Activated T-cell treated with anti-CD3 and anti-CD28 coated beads, Interleukin-2, amount 50 U/mL, for 4 hours (primary cell): ENCODE data around the gene CIAPIN1. TPM values are rescaled to one million over a fixed set of nuclear protein-coding genes. Genes with fewer than 3 reads are reported as not detected.
"Not testable (repeated sequence)": the region's sequence is repeated elsewhere in the genome, so short reads cannot be mapped to it uniquely, and the experiment has no call there.

ENCODE experiments used
- ATAC-seq, 2 donors: fragments of 200-7000 bp; cut with Tn5 transposase; one replicate each; pipeline ENCODE4 v1.10.0; 2021
- DNase-seq: peaks from one replicate; pipeline ENCODE4 v3.0.0-alpha.2; 2020
- H3K27me3 Mint-ChIP-seq: one replicate; pipeline ENCODE4 v1.8.0; 2021; ENCODE audit warnings: low read depth, mixed read lengths
- H3K36me3 Mint-ChIP-seq: one replicate; pipeline ENCODE4 v1.8.0; 2022; ENCODE audit warnings: mixed read lengths; ENCODE audit not compliant: insufficient read depth
- H3K4me1 Mint-ChIP-seq: one replicate; pipeline ENCODE4 v1.8.0; 2021; ENCODE audit warnings: low read depth, mixed read lengths
- H3K4me3 Mint-ChIP-seq: one replicate; pipeline ENCODE4 v1.8.0; 2021; ENCODE audit warnings: mild to moderate bottlenecking, moderate library complexity, mixed read lengths
- H3K9me3 Mint-ChIP-seq: one replicate; pipeline ENCODE4 v1.8.0; 2021; ENCODE audit warnings: mixed read lengths
- total RNA-seq, 3 donors: library from RNA; stranded (reverse); gene quantifications; one replicate each; pipeline ENCODE4 v1.2.1, GENCODE V29; 2021

CIAPIN1 gene
- total RNA-seq, 3 donors from 2014 or later, result 75.9 to 100 (median 92.2) TPM

DNA sequence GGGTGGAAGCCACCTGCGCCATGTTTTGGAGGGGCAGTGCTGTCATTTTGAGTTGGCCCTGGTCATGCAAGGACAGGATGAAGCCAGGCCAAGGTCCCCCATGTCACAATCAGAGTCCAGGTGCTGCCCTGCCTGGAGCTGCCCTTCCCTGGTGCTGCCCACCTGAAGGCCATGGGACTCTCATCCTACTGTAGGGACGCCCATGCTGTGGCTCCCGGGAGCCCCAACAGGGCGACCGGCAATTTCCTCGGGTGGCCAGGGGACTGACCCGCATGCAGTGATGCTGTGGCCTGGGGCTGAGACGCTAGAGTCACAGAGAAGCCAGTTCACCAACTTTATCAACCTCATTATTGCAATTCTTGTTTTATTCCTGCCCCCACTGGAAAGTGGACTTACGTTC, 34.6 kb downstream of the CIAPIN1 start:
- H3K9me3 Mint-ChIP-seq, result no peaks in the 10 kb centered on the region
- ATAC-seq (no peak), DNase-seq (no peak)
- H3K4me1 Mint-ChIP-seq, result peaks cover 9% of the 10 kb centered on the region
- H3K4me3 Mint-ChIP-seq, result no peak overlapping the region
- H3K36me3 Mint-ChIP-seq, result no peaks in the 10 kb centered on the region
- H3K27me3 Mint-ChIP-seq, result peaks cover 3% of the 10 kb centered on the region

DNA sequence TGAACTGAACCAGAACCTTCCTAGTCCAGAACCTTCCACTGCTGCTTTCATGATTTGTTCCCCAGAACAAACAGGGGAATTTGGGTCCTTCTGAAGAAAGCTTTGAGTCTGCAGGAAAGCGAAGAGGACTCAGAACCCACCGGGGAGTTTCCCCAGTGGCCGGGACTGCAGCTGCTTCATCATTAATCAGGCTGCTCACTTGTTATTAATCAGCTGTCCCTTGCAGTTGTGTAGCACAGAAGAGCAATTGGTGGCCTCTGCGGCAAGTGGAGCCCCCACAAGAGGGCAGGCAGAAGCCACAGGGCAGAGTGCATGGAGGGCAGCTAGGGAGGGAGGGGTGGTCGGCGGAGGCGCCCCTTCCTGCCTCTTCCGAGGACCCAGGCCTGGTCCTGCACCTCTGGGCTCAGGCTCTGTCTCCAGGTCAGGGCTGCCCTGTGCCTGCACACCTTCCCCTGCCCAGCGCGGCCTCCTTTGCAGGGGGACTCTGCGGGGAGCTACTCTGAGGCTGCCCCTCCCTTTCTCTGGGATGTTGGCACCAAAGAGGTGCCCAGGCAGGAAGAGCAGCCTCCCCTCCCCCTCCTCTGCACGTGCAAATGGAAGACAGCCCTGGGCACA, 35.7 kb downstream of the CIAPIN1 start:
- peak in 1 of 2 donors; percentile 7 for ATAC-seq
- no peaks in the 10 kb centered on the region for H3K36me3 Mint-ChIP-seq
- peaks cover 2% of the 10 kb centered on the region for H3K4me1 Mint-ChIP-seq
- no peaks in the 10 kb centered on the region for H3K9me3 Mint-ChIP-seq
- H3K27me3 Mint-ChIP-seq, result peaks cover 3% of the 10 kb centered on the region
- H3K4me3 Mint-ChIP-seq, result no peak overlapping the region
- no peak for DNase-seq

DNA sequence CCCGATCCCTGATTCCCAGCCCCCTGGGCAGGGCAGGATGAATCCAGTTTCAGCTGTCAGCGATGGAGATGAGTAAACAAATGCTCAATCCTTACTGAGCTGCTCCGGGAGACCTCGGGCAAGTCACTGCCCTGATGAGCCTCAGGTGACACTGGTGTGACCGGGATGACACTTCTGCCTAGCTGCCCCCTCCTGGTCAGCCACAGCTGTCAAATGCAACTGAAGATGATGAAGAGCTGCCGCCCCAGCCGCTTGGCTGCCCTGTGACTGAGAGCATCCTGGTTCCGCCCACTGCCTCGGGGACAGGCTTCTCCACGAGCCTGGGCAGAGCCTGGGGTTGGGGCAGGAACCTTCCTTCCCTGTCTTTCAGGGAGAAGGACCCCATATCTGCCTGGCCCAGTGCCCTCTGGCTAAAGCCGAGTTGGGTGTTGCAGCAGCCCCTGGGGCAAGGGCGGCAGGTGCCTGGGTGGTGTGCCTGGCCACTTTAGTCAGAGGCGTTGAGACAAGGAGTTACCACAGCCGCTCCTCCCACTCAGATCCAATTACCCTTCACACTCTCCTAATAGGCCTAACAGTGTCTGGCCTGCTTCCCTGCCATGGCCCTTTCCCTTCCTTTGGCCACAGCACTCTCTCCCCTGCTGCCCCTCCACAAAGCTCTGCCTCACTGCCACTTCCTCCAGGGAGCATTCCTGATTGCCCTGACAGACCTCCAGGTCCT, 37.2 kb downstream of the CIAPIN1 start:
- Mint-ChIP-seq H3K9me3 (no peaks in the 10 kb centered on the region), H3K27me3 (peaks cover 3% of the 10 kb centered on the region), H3K36me3 (no peaks in the 10 kb centered on the region), H3K4me3 (no peak overlapping the region), H3K4me1 (no peaks in the 10 kb centered on the region)
- DNase-seq (no peak), ATAC-seq (no peak)

- Mint-ChIP-seq H3K4me1 (no peaks in the 10 kb centered on the region), H3K27me3 (peaks cover 3% of the 10 kb centered on the region), H3K9me3 (no peaks in the 10 kb centered on the region), H3K36me3 (no peaks in the 10 kb centered on the region), H3K4me3 (no peak overlapping the region)
- ATAC-seq (no peak), DNase-seq (no peak)
Measured at GRCh38 chr16:57409065-57409464, 38.1 kb downstream of the CIAPIN1 start.

DNA sequence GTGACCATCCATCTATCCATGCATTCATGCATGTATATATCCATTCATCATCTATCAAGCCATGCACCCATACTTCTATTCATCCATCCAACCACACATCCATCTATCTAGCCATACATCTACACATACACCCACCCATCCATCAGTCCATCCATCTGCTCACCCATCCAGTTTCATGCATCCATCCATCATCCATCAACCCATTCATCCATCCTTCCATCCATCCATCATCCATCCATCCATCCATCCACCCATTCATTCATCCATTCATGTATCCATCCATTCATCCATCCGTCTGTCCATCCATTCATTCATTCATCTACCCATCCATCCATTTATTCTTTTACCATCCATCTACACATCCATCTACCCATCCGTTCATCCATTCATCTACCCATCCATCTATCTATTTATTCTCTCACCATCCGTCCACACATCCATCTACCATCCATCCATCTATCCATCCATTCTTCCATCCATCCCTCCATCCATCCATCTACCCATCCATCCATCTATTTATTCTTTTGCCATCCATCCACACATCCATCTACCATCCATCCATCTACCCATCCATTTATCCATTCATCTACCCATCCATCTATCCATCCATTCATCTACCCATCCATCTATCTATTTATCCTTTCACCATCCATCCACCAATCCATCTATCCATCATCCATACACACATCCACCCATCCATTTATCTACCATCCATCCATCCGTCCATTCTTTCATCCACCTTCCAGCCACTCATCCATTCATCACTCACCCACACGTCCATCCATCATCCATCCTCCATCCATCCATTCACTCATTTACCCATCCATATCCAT, 39.4 kb downstream of the CIAPIN1 start:
- H3K27me3 Mint-ChIP-seq, result peaks cover 3% of the 10 kb centered on the region
- H3K4me1 Mint-ChIP-seq, result no peaks in the 10 kb centered on the region
- H3K4me3 Mint-ChIP-seq, result no peak overlapping the region
- no peak for DNase-seq
- H3K9me3 Mint-ChIP-seq, result no peaks in the 10 kb centered on the region
- H3K36me3 Mint-ChIP-seq, result no peaks in the 10 kb centered on the region
- no peak for ATAC-seq

GRCh38 chr16:57406881-57407280, 40.3 kb downstream of the CIAPIN1 start:
- Mint-ChIP-seq H3K36me3 (no peaks in the 10 kb centered on the region), H3K4me3 (no peak overlapping the region), H3K9me3 (no peaks in the 10 kb centered on the region), H3K27me3 (peaks cover 3% of the 10 kb centered on the region), H3K4me1 (no peaks in the 10 kb centered on the region)
- DNase-seq, result no peak
- no peak for ATAC-seq

DNA sequence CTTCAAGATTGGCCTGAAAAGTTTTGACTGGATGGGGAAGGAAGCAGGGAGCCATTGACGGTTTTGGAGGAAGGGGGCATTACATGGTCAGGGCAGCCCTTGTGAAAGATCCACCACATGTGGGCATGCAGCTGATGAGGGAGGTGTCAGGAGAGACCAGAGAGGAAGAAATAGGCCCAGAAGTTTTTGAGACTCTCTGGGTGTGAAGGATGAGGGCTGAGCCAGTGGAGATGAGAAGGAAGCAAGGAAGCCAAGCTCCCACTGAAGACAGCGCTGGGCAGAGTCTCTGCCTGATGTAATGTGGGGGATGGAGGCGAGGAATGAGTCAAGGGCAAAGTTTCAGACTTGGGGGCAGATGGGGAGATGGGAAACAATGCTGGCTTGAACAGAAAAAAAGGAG, 42.1 kb downstream of the CIAPIN1 start:
- Mint-ChIP-seq H3K27me3 (peaks cover 3% of the 10 kb centered on the region), H3K9me3 (no peaks in the 10 kb centered on the region), H3K36me3 (no peaks in the 10 kb centered on the region), H3K4me3 (no peak overlapping the region), H3K4me1 (no peaks in the 10 kb centered on the region)
- DNase-seq (no peak), ATAC-seq (no peak)

DNA sequence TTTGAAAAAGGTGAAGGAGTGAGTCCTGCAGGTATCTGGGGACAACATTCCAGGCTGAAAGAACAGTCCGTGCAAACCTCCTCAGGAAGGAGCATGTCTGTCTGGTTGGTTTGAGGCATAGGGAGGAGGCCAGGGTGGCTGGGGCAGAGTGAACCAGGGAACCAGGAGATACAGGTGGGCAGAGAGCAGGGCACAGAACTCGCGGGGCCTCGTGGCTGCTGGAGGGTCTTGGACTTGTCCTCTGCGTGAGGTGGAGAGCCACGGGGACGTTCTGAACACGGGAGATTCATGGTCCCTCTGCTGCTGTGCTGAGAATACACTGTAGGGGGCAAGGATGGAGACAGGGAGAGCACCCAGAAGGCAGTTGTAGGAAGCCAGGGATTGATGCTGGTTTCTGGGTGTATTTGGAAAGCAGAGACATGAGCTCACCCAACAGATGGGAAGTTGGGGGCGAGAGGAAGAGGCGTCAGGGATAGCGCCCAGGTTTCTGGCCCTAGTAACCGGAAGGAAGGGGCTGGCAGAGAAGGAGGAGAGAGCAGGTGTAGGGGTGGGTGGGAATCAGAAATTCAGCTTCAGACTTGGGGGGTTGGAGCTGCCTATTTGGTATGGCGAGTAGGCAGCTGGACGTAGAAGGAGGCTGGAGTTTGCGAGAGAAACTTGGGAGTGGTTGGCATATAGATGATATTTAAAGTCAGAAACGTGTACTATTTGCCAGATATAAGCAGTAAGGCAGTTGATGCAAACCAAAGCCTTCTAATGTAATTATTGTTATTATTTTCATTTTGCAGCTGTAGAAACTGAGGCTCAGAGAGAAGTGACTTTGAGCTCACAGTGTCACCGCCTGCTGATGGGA, 43.0 kb downstream of the CIAPIN1 start, which contains the start of gene CCL17:
Gene CCL17, plus strand, starts transcription at position 803 of the 853 bp plus-strand sequence. CDS start 9,166 bp downstream, outside the sequence.
- Mint-ChIP-seq H3K9me3 (no peaks in the 10 kb centered on the region), H3K27me3 (peaks cover 2% of the 10 kb centered on the region), H3K4me3 (no peak within 1 kb of the TSS), H3K36me3 (no peaks in the 10 kb centered on the region), H3K4me1 (no peaks in the 10 kb centered on the region)
- DNase-seq (no peak), ATAC-seq (no peak)

DNA sequence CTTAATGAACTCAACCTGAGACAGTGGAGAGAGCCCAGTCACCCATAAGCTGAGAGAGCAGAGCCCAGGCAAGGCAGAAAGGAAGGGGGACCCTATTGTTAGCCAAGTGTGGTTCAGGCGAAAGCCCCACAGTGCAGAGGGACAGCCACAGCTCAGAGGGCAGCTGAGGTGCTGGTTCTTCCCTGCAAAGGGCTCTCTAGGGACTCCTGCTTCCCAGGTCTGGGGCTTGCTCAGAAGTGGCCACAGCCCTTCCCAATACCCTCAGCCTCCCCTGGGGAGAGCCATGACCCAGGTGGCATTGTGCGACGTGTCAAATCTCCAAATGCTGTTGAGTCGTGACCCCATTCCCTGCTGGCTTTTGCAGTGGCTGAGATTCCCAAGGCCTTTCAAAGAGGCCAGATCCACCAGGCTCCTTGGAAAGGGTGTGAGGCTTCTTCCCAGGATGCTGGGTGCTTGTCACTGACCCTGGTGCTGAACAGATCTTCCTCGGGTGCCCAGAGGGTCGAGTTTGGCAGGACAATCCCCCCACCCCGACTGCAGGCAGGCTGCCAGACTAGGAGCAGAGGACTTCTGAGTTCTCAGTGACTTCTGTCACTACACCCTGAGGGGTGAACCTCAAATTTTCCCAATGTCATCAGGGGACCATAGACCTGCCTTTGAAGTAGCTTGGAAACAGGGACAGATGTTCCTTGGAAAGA, 45.1 kb downstream of the CIAPIN1 start:
- H3K36me3 Mint-ChIP-seq, result no peaks in the 10 kb centered on the region
- no peak for DNase-seq
- H3K27me3 Mint-ChIP-seq, result no peaks in the 10 kb centered on the region
- H3K9me3 Mint-ChIP-seq, result no peaks in the 10 kb centered on the region
- no peak overlapping the region for H3K4me3 Mint-ChIP-seq
- H3K4me1 Mint-ChIP-seq, result no peaks in the 10 kb centered on the region
- ATAC-seq, result no peak

DNA sequence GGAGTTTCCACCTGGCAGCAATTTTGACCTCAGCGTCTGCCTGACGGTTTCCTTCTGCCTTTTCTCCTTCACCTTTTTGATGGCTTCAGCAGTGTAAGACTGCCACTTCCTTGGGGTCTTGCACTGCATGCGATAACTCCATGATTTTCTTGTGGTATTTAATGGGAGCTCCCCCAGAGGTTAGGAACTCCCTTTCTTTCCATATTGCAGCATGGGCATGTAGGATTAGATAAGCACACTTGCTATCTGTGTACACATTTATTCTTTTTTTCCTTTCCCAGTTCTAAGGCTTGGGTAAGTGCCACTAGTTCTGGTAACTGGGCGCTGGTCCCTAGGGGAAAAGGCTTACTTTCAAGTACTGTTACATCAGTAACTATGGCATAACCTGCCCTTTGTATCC, 49.7 kb downstream of the CIAPIN1 start:
- H3K9me3 Mint-ChIP-seq, result not testable (repeated sequence)

DNA sequence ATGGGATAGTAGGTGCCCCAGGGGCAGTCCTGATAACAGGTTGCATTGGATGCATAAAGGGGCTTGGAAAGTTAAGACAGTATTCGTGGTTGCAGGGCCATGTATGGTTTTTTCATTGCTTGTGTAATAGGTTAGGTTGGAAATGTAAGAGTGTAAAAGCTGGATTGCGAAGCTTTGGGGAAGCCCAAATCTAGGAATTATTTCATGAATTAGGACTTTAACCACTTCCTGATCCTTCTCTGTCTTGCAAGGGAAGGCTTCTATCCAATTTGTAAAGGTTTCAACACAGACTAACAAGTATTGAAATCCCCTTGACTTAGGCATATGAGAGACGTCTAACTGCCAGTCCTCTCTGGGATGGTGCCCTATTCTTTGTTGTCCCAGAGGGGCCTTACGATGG, 50.4 kb downstream of the CIAPIN1 start:
- no peak for DNase-seq
- no peaks in the 10 kb centered on the region for H3K4me1 Mint-ChIP-seq
- no peaks in the 10 kb centered on the region for H3K9me3 Mint-ChIP-seq
- ATAC-seq, result no peak
- H3K4me3 Mint-ChIP-seq, result no peak overlapping the region
- H3K36me3 Mint-ChIP-seq, result no peaks in the 10 kb centered on the region
- peaks cover 4% of the 10 kb centered on the region for H3K27me3 Mint-ChIP-seq

More for the DNA sequence above, 49.7 kb downstream of the CIAPIN1 start:
- DNase-seq, H3K4me1 Mint-ChIP-seq, H3K36me3 Mint-ChIP-seq, H3K27me3 Mint-ChIP-seq, ATAC-seq, H3K4me3 Mint-ChIP-seq: not testable (repeated sequence)

GRCh38 chr16:57395026-57395425, 52.2 kb downstream of the CIAPIN1 start:
- DNase-seq, result no peak
- H3K4me3 Mint-ChIP-seq, result no peak overlapping the region
- no peaks in the 10 kb centered on the region for H3K4me1 Mint-ChIP-seq
- H3K27me3 Mint-ChIP-seq, result peaks cover 4% of the 10 kb centered on the region
- no peaks in the 10 kb centered on the region for H3K36me3 Mint-ChIP-seq
- no peak for ATAC-seq
- no peaks in the 10 kb centered on the region for H3K9me3 Mint-ChIP-seq

GRCh38 chr16:57394444-57394843, 52.7 kb downstream of the CIAPIN1 start:
- ATAC-seq (no peak), DNase-seq (no peak)
- Mint-ChIP-seq H3K36me3 (no peaks in the 10 kb centered on the region), H3K4me1 (no peaks in the 10 kb centered on the region), H3K9me3 (no peaks in the 10 kb centered on the region), H3K4me3 (no peak overlapping the region), H3K27me3 (peaks cover 4% of the 10 kb centered on the region)
